GM23248 (cell line): ENCODE results near the gene IQSEC1.

Experiments used
- EZH2 ChIP-seq: fragments of 200-600 bp; sonication (generic); IDR thresholded peaks from 2 replicates; pipeline ENCODE4 v1.6.1; 2018; ENCODE audit warnings: antibody characterized with exemption, mild to moderate bottlenecking; ENCODE audit not compliant: insufficient read depth, poor library complexity, severe bottlenecking
- EZH2phosphoT487 ChIP-seq: fragments of 200-600 bp; sonication (generic); IDR thresholded peaks from 2 replicates; pipeline ENCODE4 v1.6.1; 2018; ENCODE audit warnings: antibody characterized with exemption, moderate library complexity, mild to moderate bottlenecking, low read depth; ENCODE audit not compliant: insufficient read depth

- TF ChIP-seq EZH2 (no peak), EZH2phosphoT487 (no peak)
Observed at GRCh38 chr3:13109516-13109915, 36.3 kb upstream of the IQSEC1 start.
